HEK293T (cell line): ENCODE data around the gene RPUSD1.

Experiments
- BHLHE40 ChIP-seq: fragments of 450-650 bp; IDR thresholded peaks from 2 replicates; pipeline ENCODE4 v1.6.1; 2016; ENCODE audit warnings: mild to moderate bottlenecking, moderate library complexity, borderline replicate concordance
- ELF4 ChIP-seq: fragments of 450-650 bp; IDR thresholded peaks from 2 replicates; pipeline ENCODE4 v1.6.1; 2017; ENCODE audit warnings: antibody characterized with exemption
- FOXA1 ChIP-seq: fragments of 450-650 bp; IDR thresholded peaks from 2 replicates; pipeline ENCODE4 v1.6.1; 2016; ENCODE audit warnings: mild to moderate bottlenecking
- FOXM1 ChIP-seq: fragments of 450-650 bp; IDR thresholded peaks from 2 replicates; pipeline ENCODE4 v1.6.1; 2017; ENCODE audit warnings: mild to moderate bottlenecking, borderline replicate concordance
- HDGF ChIP-seq: fragments of 450-650 bp; IDR thresholded peaks from 2 replicates; pipeline ENCODE4 v1.6.1; 2017; ENCODE audit warnings: antibody characterized with exemption, borderline replicate concordance
- L3MBTL2 ChIP-seq: fragments of 450-650 bp; conservative IDR thresholded peaks from 2 replicates; pipeline ENCODE4 v1.6.1; 2016; ENCODE audit warnings: mild to moderate bottlenecking
- ZNF384 ChIP-seq: fragments of 450-650 bp; IDR thresholded peaks from 2 replicates; pipeline ENCODE4 v1.6.1; 2016

DNA sequence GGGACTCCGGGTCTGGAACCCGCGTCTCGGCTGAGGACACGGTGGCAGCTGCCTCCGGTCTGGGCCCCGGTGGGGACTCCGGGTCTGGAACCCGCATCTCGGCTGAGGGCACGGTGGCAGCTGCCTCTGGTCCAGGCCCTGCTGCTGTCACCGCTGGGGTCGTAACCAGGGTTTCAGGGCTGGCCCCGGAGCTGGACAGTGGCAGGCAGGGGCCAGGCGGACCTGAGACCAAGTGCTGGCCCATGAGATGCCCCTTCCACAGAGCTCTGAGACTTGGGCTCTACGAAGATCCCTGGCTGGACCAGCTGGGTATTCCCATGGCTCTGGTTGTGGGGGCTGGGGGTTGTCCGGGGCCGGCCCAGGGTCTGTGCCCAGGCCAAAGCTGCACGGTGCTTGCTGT is 3.8 kb downstream of the RPUSD1 start:
- TF ChIP-seq ZNF384, result no peak
- TF ChIP-seq L3MBTL2, result no peak
- no peak for TF ChIP-seq HDGF
- TF ChIP-seq FOXM1, result no peak
- TF ChIP-seq ELF4, result no peak
- TF ChIP-seq FOXA1, result no peak
- TF ChIP-seq BHLHE40, result no peak
